Measurements from ENCODE around the gene RBMS3.

RBMS3 gene

GRCh38 chr3:29690686-29691353 is 409.9 kb downstream of the RBMS3 start:
- no peak for DNase-seq

- no peak for DNase-seq
Measured at GRCh38 chr3:29693863-29694262, 413.0 kb downstream of the RBMS3 start.

- no peak for DNase-seq
Measured at GRCh38 chr3:29694331-29694730, 413.5 kb downstream of the RBMS3 start.

GRCh38 chr3:29694783-29695182 is 413.9 kb downstream of the RBMS3 start:
- DNase-seq = no peak

- DNase-seq = no peak
Measured at GRCh38 chr3:29695201-29695600, 414.3 kb downstream of the RBMS3 start.

GRCh38 chr3:29695643-29696198 is 414.9 kb downstream of the RBMS3 start:
- DNase-seq = no peak

- no peak for DNase-seq
Measured at GRCh38 chr3:29696311-29696710, 415.4 kb downstream of the RBMS3 start.

- no peak for DNase-seq
Measured at GRCh38 chr3:29697989-29698388, 417.1 kb downstream of the RBMS3 start.

- DNase-seq = no peak
Measured at GRCh38 chr3:29700256-29700655, 419.4 kb downstream of the RBMS3 start.

GRCh38 chr3:29701326-29701983 is 420.6 kb downstream of the RBMS3 start:
- no peak for DNase-seq

- no peak for DNase-seq
Measured at GRCh38 chr3:29705906-29706844, 425.3 kb downstream of the RBMS3 start.

- DNase-seq = no peak
Measured at GRCh38 chr3:29708884-29709283, 428.0 kb downstream of the RBMS3 start.

GRCh38 chr3:29711255-29711771 is 430.4 kb downstream of the RBMS3 start:
- no peak for DNase-seq

- DNase-seq = no peak
Measured at GRCh38 chr3:29716213-29716612, 435.3 kb downstream of the RBMS3 start.

- DNase-seq = no peak
Measured at GRCh38 chr3:29718661-29719065, 437.8 kb downstream of the RBMS3 start.

- no peak for DNase-seq
Measured at GRCh38 chr3:29720665-29721064, 439.8 kb downstream of the RBMS3 start.

- no peak for DNase-seq
Measured at GRCh38 chr3:29721789-29722188, 440.9 kb downstream of the RBMS3 start.

- DNase-seq = no peak
Measured at GRCh38 chr3:29731050-29731449, 450.2 kb downstream of the RBMS3 start.

GRCh38 chr3:29741231-29741630 is 460.4 kb downstream of the RBMS3 start:
- DNase-seq = no peak

GRCh38 chr3:29745232-29745870 is 464.5 kb downstream of the RBMS3 start:
- no peak for DNase-seq

GRCh38 chr3:29746163-29746760 is 465.4 kb downstream of the RBMS3 start:
- no peak for DNase-seq

GRCh38 chr3:29747991-29748390 is 467.1 kb downstream of the RBMS3 start:
- no peak for DNase-seq

Data from right kidney (tissue), 1 donor.